GM19240 (cell line): ENCODE data around the gene CMC2.

Source experiments
- DNase-seq: peaks from one replicate; pipeline ENCODE4 v3.0.0; 2011; ENCODE audit warnings: low spot score; ENCODE audit not compliant: insufficient read length

CMC2 gene

DNA sequence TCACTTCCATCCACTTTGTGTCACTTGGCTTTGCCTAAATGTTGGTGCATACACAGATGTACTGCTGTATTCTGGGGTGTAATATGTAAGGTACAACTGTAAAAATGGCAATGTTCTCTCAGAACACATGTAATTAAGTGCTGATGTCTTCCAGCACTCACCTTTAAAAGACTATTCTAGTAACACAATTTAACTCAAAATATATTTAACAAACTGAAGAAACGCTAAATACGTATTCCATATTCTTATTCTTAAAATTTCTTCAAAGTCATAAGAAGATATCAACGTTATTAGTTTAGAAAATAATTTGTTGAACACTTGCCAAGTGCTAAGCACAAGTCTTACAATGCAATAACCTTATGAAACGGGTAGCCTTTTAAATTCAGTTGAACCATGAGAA is 3.6 kb downstream of the CMC2 start:
- DNase-seq: no peak

DNA sequence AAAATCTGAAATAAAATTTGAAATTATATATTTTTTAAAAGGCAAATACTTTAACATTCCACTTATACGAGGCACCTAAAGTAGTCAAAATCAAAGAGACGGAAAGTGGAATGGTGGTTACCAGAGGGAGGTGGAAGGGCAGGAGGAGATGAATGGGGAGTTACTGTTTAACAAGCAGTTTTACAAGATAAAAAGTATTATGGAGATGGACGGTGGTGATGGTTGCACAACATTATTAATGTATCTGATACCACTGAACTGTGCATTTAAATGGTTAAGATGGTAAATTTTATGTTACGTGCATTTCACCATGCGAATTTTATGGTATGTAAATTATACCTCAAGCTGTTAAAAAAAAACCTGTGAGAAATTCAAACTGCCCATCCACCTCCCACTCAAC is 5.4 kb downstream of the CMC2 start:
- DNase-seq: no peak

DNA sequence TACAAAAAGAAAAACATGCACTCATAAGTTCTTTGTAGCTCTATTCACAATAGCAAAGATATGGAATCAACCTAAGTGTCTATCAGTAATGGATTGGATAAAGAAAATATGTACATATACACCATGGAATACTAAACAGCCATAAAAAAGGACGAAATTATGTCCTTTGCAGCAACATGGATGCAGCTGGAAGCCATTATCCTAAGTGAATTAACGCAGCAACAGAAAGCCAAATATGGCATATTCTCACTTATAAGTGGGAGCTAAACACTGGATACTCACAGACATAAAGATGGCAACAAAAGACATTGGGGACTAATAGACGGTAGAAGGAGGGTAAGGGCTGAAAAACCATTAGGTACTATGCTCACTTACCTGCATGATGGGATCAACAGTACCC is 5.8 kb downstream of the CMC2 start:
- DNase-seq: no peak

DNA sequence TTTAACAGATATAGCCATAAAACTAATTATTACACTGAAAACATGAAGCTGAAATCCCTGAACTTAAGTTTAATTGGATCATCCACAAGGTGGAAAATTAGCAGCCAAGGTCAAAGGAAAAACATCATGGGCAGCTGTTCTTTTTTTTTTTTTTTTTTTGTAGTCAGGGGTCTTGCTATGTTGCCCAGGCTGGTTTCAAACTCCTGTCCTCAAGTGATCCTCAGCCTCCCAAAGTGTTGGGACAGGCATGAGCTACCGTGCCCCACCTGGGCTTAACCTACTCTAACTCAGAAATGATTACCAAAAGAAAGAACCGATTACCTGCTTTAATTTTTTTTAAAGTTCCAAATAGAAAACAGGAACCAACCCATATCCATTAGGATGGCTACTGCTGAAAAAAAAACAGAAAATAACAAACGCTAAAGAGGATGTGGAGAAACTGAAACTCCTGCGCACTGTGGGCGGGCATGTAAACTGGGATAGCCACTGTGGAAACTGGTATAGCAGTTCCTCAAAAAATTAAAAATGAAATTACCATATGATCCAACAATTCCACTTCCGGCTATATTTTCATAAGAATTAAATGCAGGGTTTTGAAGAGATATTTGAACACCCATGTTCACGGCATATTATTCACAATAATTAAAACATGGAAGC is 8.6 kb downstream of the CMC2 start:
- DNase-seq: no peak

DNA sequence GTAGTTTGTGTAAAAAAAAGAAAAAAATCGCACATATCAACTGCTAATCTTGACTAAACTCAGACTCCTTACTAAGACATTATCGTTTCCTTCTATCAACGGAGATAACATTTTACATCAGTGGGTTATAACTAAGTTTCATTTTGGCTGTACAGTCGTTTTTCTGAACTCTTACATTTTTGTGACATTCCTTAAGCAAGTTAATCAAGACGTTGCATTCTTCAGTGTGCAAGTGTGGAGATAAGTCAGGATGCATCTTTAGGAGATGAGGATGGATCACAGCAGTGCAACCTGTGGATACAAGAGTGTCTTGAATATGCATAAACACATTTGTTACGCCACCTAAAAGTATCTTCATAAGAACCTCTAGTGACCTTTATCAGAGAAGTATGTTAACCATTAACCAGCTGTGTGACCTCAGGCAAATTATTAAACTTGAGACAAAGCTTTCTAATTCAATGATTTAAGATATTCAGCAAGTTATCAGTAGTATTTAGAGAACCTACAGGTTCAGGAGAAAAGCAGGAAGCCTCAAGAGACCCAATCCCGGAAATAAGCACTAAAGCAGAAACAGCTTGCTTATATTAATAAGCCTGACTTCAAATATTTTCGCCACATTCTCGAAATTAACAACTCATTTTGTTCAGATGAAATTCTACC is 9.4 kb downstream of the CMC2 start:
- DNase-seq: no peak

DNA sequence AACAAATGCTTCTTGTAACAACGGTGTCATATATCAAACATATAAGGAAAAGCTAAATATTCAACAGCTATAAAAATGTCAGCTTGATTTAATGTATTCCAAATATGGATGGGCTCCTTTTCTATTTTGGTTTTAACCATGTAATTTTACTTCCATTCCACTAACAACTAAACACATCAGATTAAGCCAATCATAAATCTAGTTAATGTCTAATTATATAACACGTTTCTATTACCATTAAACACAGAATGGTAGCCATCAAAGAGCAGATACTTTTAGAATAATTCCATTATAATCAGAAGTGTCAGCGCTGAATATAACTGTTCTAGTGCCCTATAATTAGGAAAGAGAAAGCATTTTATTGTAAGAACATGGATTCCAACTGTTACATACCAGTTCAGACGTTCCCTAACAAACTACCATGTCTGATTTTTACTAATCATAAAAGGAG is 10.0 kb downstream of the CMC2 start:
- no peak for DNase-seq

DNA sequence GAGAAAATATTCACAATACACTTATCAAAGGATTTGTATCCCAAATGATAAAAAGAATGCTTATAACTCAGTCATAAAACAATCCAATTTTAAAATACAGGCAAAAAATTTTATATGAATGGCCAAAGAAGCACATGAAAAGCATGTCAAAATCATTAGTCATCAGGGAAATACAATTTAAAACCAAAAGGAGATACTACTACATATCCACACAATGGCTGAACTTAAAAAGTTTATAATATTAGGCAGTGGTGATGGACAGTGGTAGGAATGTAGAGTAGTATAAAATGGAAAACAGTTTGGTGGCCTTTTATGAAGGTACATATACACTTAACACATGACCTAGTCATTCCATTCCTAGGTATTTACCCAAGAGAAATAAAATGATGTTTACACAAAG is 12.2 kb downstream of the CMC2 start:
- DNase-seq: no peak

DNA sequence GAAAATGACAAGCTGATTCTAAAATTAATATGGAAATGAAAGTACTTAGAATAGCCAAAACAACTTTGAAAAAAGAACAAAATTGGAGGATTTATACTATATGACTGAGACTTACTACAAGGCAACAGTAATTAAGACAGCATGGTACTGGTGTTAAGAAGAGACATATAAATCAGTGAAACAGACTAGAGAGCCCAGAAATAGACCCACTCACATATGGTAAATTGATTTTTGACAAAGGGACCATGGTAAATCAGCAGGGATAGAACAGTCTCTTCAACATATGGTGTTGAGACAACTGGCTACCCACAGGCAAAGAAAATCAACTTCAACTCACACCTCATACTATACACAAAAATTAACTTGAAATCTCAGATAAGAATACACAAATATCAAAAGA is 12.9 kb downstream of the CMC2 start:
- DNase-seq: no peak

DNA sequence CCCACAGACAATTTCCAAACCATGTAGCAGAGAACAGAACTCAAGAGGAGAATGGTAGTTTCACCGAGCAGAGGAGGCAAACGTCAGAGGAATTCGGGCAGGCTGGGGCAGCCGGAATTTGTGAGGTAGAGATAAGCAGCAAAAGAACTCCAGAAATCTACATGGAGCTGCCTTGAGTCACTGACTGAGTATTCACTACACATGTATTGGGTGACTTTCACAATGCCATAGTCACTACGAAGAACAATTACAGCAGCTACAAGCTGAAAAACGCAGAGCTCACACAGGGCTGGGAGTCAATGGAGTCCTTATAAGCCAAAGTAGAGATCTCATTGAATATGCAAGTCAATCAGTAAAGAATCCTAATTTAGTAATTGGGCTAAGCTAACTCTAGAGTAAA is 13.4 kb downstream of the CMC2 start:
- no peak for DNase-seq

DNA sequence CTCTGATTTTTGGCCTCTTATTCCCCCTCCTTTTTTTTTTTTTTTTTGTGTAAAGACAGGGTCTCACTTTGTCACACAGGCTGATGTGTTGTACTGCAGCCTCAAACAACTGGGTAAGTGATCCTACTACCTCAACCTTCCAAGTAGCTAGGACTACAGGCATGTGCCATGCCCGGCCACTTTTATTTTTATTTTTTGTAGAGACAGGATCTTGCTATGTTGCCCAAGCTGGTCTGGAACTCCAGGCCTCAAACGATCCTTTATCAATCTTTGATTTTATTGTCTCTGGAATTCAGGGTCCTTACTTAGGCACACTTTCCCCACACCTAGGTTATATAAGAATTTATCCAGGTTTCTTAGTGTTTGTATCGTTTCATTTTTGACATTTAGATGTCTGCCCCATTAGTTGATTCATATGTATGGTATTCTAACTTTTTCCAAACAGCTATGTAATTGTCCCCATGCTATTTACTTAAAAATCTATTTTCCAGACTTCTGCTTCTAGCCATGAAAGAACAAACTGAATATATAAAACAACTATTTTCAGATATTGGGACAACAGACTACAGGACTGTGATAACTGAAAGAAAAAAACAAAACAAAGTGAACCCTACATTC is 13.9 kb downstream of the CMC2 start:
- DNase-seq: no peak

DNA sequence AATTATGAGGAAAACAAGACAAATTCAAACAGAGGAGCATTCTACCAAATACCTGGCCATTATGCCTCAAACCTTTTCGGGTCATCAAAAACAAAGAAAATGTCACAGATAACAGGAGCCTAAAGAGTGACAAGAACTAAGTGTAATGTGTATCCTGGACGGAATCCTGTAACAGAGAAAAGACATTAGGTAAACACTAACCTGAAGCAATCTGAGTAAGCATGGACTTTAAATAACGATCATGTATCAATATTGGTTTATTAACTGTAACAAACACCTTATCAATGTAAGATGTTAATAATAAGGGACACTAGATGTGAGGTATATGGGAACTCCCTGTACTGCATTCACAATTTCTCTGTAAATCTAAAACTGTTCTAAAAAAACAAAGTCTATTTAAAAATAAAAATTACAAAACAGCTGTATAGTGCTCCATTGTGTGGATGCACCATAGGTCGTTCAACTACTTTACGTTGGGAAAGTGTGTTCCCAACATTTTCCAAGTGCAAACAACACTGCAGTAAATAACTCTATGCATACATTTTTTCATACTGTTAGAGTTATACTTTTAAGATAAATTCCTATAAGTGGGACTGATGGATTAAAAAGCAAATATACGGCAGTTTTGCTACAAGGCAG is 14.8 kb downstream of the CMC2 start:
- DNase-seq: no peak

DNA sequence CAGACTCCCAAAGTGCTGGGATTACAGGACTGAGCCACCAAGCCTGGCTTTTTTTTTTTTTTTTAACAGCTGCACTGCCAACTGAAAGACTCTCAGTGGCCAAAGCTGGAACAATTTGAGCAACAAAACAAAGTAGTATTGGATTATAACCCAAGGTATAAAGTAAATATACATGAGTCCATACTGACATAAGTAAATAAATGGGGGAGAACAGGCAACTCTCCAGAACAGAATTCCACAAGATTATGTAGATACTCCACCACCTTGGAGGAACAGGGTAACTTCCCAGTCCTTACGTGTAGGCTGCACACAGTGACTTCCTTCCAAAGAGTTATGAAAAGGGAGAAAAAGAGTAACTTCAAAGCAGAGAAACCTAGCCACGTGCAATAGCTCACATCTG is 15.7 kb downstream of the CMC2 start:
- DNase-seq: no peak

DNA sequence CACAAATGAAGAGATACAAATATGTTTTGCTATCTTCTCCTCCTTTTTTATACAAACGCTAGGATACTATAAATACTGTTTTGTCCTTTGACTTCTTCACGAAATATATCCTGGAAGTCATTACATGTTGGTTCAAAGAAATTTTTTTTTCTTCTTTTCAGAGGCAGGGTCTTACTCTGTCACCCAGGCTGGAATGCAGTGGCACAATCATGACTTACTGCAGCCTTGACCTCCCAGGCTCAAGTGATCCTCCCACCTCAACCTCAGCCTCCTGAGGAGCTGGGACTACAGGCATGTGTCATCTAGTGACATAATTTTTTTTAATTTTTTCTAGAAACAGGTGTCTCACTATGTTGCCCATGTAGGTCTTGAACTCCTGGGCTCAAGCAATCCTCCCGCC is 16.1 kb downstream of the CMC2 start:
- DNase-seq: no peak

DNA sequence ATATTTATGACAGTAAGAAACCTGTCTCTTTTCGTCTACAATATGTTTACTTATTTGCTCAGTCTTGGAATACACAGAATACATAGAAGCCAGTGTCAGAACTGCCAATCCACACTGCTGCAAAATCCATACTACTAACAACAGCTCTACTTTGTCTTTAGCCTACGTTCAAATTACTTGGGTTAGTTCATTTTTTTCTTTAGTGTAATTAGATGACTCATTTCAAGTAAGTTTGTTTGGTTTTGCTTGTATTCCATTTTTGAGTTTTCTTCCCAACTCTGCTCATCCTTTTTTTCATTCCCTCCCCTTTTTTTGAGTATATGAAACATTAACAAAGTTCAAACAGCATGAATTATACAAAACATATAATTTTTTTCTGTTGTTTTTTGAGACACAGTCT is 16.9 kb downstream of the CMC2 start:
- no peak for DNase-seq

DNA sequence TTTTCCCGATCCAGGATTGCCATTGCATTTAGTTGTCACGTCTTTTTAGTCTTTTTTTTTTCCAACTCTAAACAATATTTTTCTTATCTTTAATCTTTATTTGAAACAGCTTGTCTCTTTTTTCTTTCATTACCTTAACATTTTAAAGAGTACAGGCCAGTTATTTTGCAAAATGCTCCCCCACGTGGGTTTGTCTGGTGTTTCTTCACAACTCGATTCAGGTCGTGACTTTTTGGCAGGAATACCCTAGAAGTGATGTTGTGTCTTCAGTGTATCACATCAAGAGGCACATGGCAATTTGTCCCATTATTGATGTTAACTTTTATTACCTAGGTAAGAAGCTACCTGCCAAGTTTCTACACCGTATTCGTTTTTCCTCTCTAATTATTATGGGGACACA is 17.9 kb downstream of the CMC2 start:
- no peak for DNase-seq

DNA sequence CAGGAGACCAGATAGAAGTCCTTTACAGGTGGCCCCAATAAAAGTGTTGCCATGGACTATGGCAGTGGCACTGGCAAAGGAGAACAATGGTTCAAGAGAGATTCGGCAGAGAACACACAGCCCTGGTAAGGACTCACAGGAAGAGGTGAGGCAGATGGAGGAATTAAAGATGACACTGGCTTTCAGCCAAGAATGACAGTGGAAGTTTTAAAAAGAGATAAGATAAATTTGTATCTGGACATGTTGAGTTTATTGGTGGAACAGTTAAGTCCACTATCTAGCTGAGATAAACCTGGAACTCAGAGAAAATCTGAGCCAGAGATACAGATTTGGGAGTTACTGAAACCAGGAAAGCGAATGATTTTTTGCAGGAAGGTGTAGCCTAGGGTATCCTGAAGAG is 20.1 kb downstream of the CMC2 start:
- DNase-seq: no peak

DNA sequence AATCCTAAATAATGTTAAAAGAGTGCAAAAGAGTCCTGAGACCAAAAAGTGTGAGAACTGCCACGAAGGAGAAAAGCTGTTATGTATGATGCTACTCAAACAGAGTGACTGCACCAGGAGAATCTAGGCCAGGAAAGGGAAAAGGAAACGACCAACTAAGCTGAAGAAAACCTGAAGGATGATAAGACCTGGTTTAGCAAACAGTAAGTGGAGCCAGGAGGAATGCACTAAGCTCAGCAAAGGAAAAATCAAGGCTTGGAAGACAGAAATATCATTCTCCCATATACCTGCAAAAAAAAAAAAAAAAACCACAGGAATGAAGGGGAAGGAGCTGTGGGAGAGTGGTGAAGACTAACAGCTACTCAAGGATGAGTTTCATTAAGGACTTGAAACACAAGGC is 21.1 kb downstream of the CMC2 start:
- no peak for DNase-seq

DNA sequence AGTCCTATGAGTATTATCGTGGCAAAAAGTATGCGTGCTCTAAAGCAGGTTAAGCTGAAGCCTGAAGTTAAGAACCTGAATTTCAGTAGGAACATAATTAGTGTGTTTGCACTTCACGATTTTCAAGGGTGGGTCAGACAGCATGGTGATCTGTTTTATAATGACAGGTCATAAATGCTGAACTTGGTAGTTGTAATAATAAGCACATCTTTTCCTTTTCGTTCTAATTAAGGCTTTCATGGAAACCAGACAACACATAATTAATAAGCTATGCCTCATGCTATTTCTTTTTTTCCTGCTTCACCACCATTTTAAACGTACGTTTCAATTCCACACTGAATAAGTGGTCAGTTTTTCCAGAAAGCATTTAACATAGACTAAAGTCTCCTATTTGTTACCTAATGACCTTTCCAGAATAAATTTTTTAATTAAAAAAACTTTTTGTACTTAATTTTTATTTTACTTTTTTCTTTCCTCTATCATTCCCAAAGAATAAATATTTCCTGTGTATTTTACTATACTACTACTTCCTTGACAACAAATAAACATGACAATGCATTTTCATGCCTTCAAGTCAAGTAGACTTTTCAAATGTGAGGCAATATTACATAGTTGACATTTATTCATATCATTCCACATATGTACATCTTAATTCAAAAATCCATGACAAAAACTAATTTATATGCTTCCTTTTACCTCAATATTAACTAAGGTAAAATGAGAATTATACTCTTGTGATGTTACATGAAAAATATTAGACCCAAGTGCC is 22.4 kb downstream of the CMC2 start:
- no peak for DNase-seq

DNA sequence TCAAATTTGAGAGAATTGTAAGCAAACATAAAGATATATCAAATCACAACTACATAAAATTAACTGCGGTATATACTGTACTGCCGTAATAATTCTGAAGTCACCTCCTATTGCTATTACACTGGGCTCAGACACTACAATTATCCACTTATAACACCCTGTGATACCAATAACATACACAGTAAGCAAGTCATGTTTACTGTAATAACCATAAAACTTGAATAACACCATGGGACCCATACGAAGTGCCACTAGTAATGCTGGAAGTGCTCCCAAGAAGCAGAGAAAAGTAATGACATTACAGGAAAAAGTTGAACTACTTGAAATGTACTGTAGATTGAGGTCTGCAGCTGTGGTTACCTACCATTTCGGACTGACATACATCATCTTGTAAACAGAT is 24.0 kb downstream of the CMC2 start:
- no peak for DNase-seq

DNA sequence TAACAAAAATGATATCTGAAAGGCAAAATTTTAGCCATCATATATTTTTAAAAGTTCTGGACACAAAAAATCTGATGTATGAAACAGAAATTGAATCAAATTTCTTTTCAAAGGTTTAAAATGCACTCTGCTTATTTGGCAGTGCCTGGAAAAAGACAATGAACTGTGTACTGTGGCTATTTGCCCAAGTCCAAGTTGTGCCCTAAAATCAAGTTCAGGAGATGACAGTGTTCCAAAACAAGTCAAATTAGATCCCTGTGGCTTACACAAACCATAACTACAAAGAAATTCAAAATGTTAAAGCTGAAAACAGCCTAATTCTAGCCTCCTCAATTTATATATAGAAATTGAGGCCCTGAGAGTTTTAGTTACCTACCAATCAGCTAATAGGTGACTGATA is 25.6 kb downstream of the CMC2 start:
- no peak for DNase-seq

DNA sequence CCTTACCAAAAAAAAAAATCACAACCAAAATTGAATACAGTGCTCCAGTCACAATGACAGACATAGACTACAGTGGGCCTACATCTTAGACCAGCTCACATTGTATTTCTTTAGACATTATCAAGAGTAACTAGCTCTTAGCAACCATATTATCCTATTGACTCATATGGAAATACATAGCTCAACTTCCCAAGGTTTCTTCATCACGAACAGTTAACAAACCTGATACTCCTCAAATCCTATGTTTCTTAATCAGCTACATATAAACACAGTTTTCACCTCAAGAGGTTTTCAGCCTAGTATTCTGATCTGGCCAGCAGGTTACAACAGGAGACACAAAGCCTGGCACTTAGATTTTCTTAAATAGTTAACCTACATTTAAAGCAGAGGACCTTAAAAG is 29.7 kb downstream of the CMC2 start:
- DNase-seq: no peak
